Stomach (tissue), 4 donors: ENCODE measurements around the gene ARHGAP32.

Experiments used
- EP300 ChIP-seq: sonication (generic); formaldehyde crosslinking; IDR thresholded peaks from one replicate; pipeline ENCODE4 v1.6.1; 2017; ENCODE audit warnings: antibody characterized with exemption
- POLR2A ChIP-seq, 4 donors: fragments of 450-650 bp; IDR thresholded peaks; one replicate each; pipeline ENCODE4 v1.6.1; 2016; ENCODE audit warnings: antibody characterized with exemption in 4 of 4, control low read depth in 2 of 4, mild to moderate bottlenecking in 1 of 4, moderate library complexity in 1 of 4
- POLR2AphosphoS5 ChIP-seq, 3 donors: sonication (generic); formaldehyde crosslinking; IDR thresholded peaks; one replicate each; pipeline ENCODE4 v1.6.1; 2016; ENCODE audit warnings: antibody characterized with exemption in 3 of 3
- TF ChIP-seq, protein P1 (sequence below), 7 experiments: fragments of 450-650 bp in 4 of 7; fragments of 200-600 bp in 3 of 7; sonication (generic) in 3 of 7; IDR thresholded peaks; one replicate each; pipeline ENCODE4 v1.5.1; 2016 to 2019; ENCODE audit warnings: antibody characterized with exemption in 7 of 7, control low read depth in 2 of 7, mild to moderate bottlenecking in 1 of 7

DNA sequence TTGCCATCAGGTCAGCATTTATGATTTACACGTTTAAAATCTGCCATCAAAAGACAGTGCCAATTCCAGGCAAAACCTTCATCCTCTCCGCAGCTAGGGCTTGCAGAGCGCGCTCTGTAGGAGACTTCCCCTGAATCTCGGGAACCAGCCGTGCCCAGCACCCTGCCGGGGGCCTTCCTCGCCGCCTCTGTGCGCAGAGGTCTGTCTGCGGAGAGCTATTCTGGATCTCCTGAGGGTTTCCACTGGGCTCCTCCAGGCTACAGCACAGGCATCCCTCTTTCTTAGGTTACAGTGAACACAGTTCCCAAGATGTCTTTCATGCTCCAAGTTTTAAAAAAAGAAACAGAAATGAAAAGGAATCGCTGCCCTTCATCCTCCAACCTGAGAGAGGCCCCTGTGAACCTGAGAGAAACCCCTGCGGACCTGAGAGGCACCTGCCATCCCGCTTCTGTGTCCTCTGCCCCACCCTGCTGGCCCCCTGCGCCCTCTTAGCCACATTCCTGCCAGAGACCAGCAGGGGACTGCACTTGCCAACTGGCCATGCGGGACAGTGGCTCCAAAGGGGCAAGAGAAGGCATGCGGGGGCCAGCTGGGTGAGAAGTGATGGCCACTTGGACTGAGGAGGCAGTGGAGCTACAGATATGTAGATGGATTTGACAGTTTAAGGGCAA is 265.6 kb downstream of the ARHGAP32 start:
- TF ChIP-seq, protein P1, sequence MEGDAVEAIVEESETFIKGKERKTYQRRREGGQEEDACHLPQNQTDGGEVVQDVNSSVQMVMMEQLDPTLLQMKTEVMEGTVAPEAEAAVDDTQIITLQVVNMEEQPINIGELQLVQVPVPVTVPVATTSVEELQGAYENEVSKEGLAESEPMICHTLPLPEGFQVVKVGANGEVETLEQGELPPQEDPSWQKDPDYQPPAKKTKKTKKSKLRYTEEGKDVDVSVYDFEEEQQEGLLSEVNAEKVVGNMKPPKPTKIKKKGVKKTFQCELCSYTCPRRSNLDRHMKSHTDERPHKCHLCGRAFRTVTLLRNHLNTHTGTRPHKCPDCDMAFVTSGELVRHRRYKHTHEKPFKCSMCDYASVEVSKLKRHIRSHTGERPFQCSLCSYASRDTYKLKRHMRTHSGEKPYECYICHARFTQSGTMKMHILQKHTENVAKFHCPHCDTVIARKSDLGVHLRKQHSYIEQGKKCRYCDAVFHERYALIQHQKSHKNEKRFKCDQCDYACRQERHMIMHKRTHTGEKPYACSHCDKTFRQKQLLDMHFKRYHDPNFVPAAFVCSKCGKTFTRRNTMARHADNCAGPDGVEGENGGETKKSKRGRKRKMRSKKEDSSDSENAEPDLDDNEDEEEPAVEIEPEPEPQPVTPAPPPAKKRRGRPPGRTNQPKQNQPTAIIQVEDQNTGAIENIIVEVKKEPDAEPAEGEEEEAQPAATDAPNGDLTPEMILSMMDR (IDR thresholded peaks at IDR 0.05) = no peak
- TF ChIP-seq POLR2A (IDR thresholded peaks at IDR 0.05) = no peak
- TF ChIP-seq POLR2AphosphoS5 (IDR thresholded peaks at IDR 0.05) = no peak
- TF ChIP-seq EP300 = no peak
